SK-N-SH (cell line): ENCODE data around the gene PRKACB. TPM values are rescaled to one million over a fixed set of nuclear protein-coding genes. Genes with fewer than 3 reads are reported as not detected.

Experiments
- CTCF ChIA-PET: fragments of 300-600, 350-600 bp; formaldehyde crosslinking; extraction: SDS; loops from one replicate; lab custom pipeline; 2021; lab: Yijun Ruan, JAX
- POLR2A ChIA-PET: fragments of 350-600 bp; sonication (Branson Sonifier 250); formaldehyde crosslinking; extraction: SDS; loops from one replicate; lab custom pipeline; 2020; ENCODE audit warnings: antibody characterized with exemption, inconsistent platforms; lab: Yijun Ruan, JAX
- DNase-seq: peaks from one replicate; pipeline ENCODE4 v3.0.0; 2012
- H2AFZ ChIP-seq: fragments of 200-600 bp; sonication (generic); 2 replicates; pipeline ENCODE4 v1.8.1; 2016; ENCODE audit warnings: antibody characterized with exemption, mild to moderate bottlenecking, low read depth
- H3F3A ChIP-seq: fragments of 200-600 bp; sonication (generic); replicated peaks from 2 replicates; pipeline ENCODE3; 2016; ENCODE audit warnings: antibody characterized with exemption, mild to moderate bottlenecking; ENCODE audit not compliant: insufficient read depth
- H3K27ac ChIP-seq, 2 experiments: fragments of 200-500 bp in 1 of 2; fragments of 200-600 bp in 1 of 2; sonication (Bioruptor generic) in 1 of 2; sonication (generic), shearing (Covaris generic) in 1 of 2; 2 replicates each; pipeline versions ENCODE4 v1.5.1 to v1.6.1; 2014 to 2016; ENCODE audit warnings: low read depth in 2 of 2, inconsistent platforms in 1 of 2, low read length in 1 of 2, mild to moderate bottlenecking in 1 of 2, mixed read lengths in 1 of 2
- H3K27me3 ChIP-seq: fragments of 200-600 bp; sonication (generic), shearing (Covaris generic); 2 replicates; pipeline ENCODE4 v1.6.1; 2016; ENCODE audit warnings: mixed run types; ENCODE audit not compliant: insufficient read depth
- H3K36me3 ChIP-seq, 2 experiments: fragments of 200-500 bp in 1 of 2; fragments of 200-600 bp in 1 of 2; sonication (Bioruptor generic) in 1 of 2; sonication (generic) in 1 of 2; replicated peaks in 1 of 2; 2 replicates each; pipeline versions ENCODE3 to v1.5.1; 2014 to 2016; ENCODE audit warnings: low read length in 1 of 2, mild to moderate bottlenecking in 1 of 2; ENCODE audit not compliant: insufficient read depth in 2 of 2, control insufficient read depth in 1 of 2
- H3K4me1 ChIP-seq, 2 experiments: fragments of 200-500 bp in 1 of 2; fragments of 200-600 bp in 1 of 2; sonication (Bioruptor generic) in 1 of 2; sonication (generic), shearing (Covaris generic) in 1 of 2; 2 replicates each; pipeline versions ENCODE4 v1.5.1 to v1.6.1; 2014 to 2016; ENCODE audit warnings: low read depth in 1 of 2, low read length in 1 of 2, mixed run types in 1 of 2; ENCODE audit not compliant: insufficient read depth in 2 of 2, control insufficient read depth in 1 of 2
- H3K4me2 ChIP-seq: fragments of 200-600 bp; sonication (generic), shearing (Covaris generic); 2 replicates; pipeline ENCODE4 v1.6.1; 2017; ENCODE audit warnings: mixed run types
- H3K4me3 ChIP-seq, 2 experiments: fragments of 200-500 bp in 1 of 2; fragments of 200-600 bp in 1 of 2; sonication (Bioruptor generic) in 1 of 2; sonication (generic), shearing (Covaris generic) in 1 of 2; 2 replicates each; pipeline versions ENCODE4 v1.5.1 to v1.8.1; 2014 to 2016; ENCODE audit warnings: low read depth in 2 of 2, inconsistent platforms in 1 of 2, low read length in 1 of 2, mild to moderate bottlenecking in 1 of 2, mixed read lengths in 1 of 2, moderate library complexity in 1 of 2
- H3K79me2 ChIP-seq: fragments of 200-600 bp; sonication (generic); 2 replicates; pipeline ENCODE4 v1.8.1; 2017; ENCODE audit warnings: mild to moderate bottlenecking; ENCODE audit not compliant: insufficient read depth
- H3K9ac ChIP-seq: fragments of 200-600 bp; sonication (generic); 2 replicates; pipeline ENCODE4 v1.6.1; 2017; ENCODE audit warnings: mixed run types
- H3K9me2 ChIP-seq: fragments of 200-600 bp; sonication (generic); 2 replicates; pipeline ENCODE4 v1.6.1; 2017; ENCODE audit warnings: mixed run types
- H3K9me3 ChIP-seq: fragments of 200-600 bp; sonication (generic); 2 replicates; pipeline ENCODE4 v1.6.1; 2017; ENCODE audit warnings: mixed run types, mild to moderate bottlenecking, moderate library complexity
- H4K20me1 ChIP-seq: fragments of 200-600 bp; sonication (generic); 2 replicates; pipeline ENCODE4 v1.6.1; 2017; ENCODE audit warnings: mild to moderate bottlenecking, mixed run types; ENCODE audit not compliant: insufficient read depth
- CHD2 ChIP-seq: fragments of 150-350 bp; IDR thresholded peaks from 2 replicates; pipeline ENCODE4 v1.6.1; 2018; ENCODE audit warnings: low read length; ENCODE audit not compliant: partially characterized antibody
- CTCF ChIP-seq: fragments of 200-600 bp; sonication (generic); IDR thresholded peaks from 2 replicates; pipeline ENCODE4 v1.6.1; 2017; ENCODE audit warnings: antibody characterized with exemption, mild to moderate bottlenecking, moderate library complexity
- ELF1 ChIP-seq: IDR thresholded peaks from 2 replicates; pipeline ENCODE4 v1.4.0; 2012
- EZH2phosphoT487 ChIP-seq: fragments of 200-600 bp; sonication (generic); IDR thresholded peaks from 2 replicates; pipeline ENCODE4 v1.6.1; 2017; ENCODE audit warnings: low read depth, mixed run types, mild to moderate bottlenecking, antibody characterized with exemption, moderate library complexity, borderline replicate concordance
- FOSL2 ChIP-seq: IDR thresholded peaks from 2 replicates; pipeline ENCODE4 v1.4.0; 2012; ENCODE audit warnings: low read depth, mild to moderate bottlenecking, moderate library complexity, borderline replicate concordance
- FOXJ3 ChIP-seq: sonication (generic); formaldehyde crosslinking; IDR thresholded peaks from 2 replicates; pipeline ENCODE4 v1.5.1; 2020; ENCODE audit warnings: mild to moderate bottlenecking, missing genetic modification reagents
- GABPA ChIP-seq: IDR thresholded peaks from 2 replicates; pipeline ENCODE4 v1.4.0; 2012; ENCODE audit warnings: low read depth, mild to moderate bottlenecking
- JUND ChIP-seq: IDR thresholded peaks from 2 replicates; pipeline ENCODE4 v1.4.0; 2012
- MXI1 ChIP-seq: IDR thresholded peaks from 2 replicates; pipeline ENCODE4 v1.6.1; 2012; ENCODE audit warnings: mild to moderate bottlenecking, low read depth, low read length, improper control_type of control experiment
- NFIC ChIP-seq: IDR thresholded peaks from 2 replicates; pipeline ENCODE4 v1.4.0; 2012; ENCODE audit warnings: borderline replicate concordance
- PBX3 ChIP-seq: IDR thresholded peaks from 2 replicates; pipeline ENCODE4; 2012
- POLR2AphosphoS5 ChIP-seq: IDR thresholded peaks from 2 replicates; pipeline ENCODE4 v1.6.1; 2012; ENCODE audit warnings: low read depth, low read length
- RAD21 ChIP-seq: IDR thresholded peaks from 2 replicates; pipeline ENCODE4 v1.6.1; 2012; ENCODE audit warnings: mild to moderate bottlenecking, low read length
- REST ChIP-seq: IDR thresholded peaks from 2 replicates; pipeline ENCODE4 v1.6.1; 2012; ENCODE audit warnings: mild to moderate bottlenecking, low read depth, low read length, moderate library complexity
- RFX5 ChIP-seq: IDR thresholded peaks from 2 replicates; pipeline ENCODE4 v1.6.1; 2012; ENCODE audit warnings: mild to moderate bottlenecking, improper control_type of control experiment, low read length
- RXRA ChIP-seq: IDR thresholded peaks from 2 replicates; pipeline ENCODE4 v1.4.0; 2012; ENCODE audit warnings: low read depth, mild to moderate bottlenecking, borderline replicate concordance
- SMC3 ChIP-seq: IDR thresholded peaks from 2 replicates; pipeline ENCODE4 v1.6.1; 2012; ENCODE audit warnings: low read depth, low read length, improper control_type of control experiment
- TAF1 ChIP-seq: IDR thresholded peaks from 2 replicates; pipeline ENCODE4 v1.6.1; 2012; ENCODE audit warnings: low read depth, mild to moderate bottlenecking, low read length, moderate library complexity, borderline replicate concordance
- USF1 ChIP-seq: IDR thresholded peaks from 2 replicates; pipeline ENCODE4 v1.4.0; 2012; ENCODE audit warnings: low read depth, borderline replicate concordance
- polyA plus RNA-seq, 3 experiments: library from polyadenylated mRNA; depleted of rRNA; stranded (reverse); fragments of >200 nt; gene quantifications; 2 replicates each; pipeline ENCODE4 v1.2.3, GENCODE V29; 2012
- TF ChIP-seq, protein P1 (sequence below): fragments of 150-350 bp; IDR thresholded peaks from 2 replicates; pipeline ENCODE4 v1.6.1; 2016; ENCODE audit warnings: mild to moderate bottlenecking, low read depth, low read length

PRKACB gene
- polyA plus RNA-seq, 1 of the 3 experiments (the other 2 are of a cell fraction) = 7.5 TPM

- Histone ChIP-seq H3K9me3 (no peaks in the 10 kb centered on the region), H3K4me3 (no peak overlapping the region), H3K27ac (no peak overlapping the region), H3F3A (no peaks in the 10 kb centered on the region), H3K27me3 (no peaks in the 10 kb centered on the region), H3K4me2 (no peak overlapping the region), H3K4me1 (no peaks in the 10 kb centered on the region), H3K79me2 (no peaks in the 10 kb centered on the region), H3K9ac (no peak overlapping the region), H3K36me3 (peaks cover 12 to 19% of the 10 kb centered on the region in 2 experiments), H4K20me1 (no peaks in the 10 kb centered on the region), H3K9me2 (no peaks in the 10 kb centered on the region), H2AFZ (no peak overlapping the region)
- TF ChIP-seq CHD2 (no peak), CTCF (no peak), ELF1 (no peak), GABPA (no peak), JUND (no peak), EZH2phosphoT487 (no peak), PBX3 (no peak), REST (no peak), FOXJ3 (no peak), RXRA (no peak), TAF1 (no peak), SMC3 (no peak), USF1 (no peak), POLR2AphosphoS5 (no peak), NFIC (no peak), MXI1 (no peak), FOSL2 (no peak), RAD21 (no peak), RFX5 (no peak)
- TF ChIP-seq, protein P1, sequence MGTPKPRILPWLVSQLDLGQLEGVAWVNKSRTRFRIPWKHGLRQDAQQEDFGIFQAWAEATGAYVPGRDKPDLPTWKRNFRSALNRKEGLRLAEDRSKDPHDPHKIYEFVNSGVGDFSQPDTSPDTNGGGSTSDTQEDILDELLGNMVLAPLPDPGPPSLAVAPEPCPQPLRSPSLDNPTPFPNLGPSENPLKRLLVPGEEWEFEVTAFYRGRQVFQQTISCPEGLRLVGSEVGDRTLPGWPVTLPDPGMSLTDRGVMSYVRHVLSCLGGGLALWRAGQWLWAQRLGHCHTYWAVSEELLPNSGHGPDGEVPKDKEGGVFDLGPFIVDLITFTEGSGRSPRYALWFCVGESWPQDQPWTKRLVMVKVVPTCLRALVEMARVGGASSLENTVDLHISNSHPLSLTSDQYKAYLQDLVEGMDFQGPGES = no peak
- no peak for DNase-seq
- POLR2A ChIA-PET = no interaction called here
- CTCF ChIA-PET = no interaction called here
Observed at GRCh38 chr1:84208935-84209334, 64.9 kb downstream of the PRKACB start.
